Upper lobe of left lung (tissue), 6 donors: ENCODE measurements around the gene MON1A. TPM values are rescaled to one million over a fixed set of nuclear protein-coding genes. Genes with fewer than 3 reads are reported as not detected.
"Not testable (repeated sequence)": the region's sequence is repeated elsewhere in the genome, so short reads cannot be mapped to it uniquely, and the experiment has no call there.

ENCODE experiments used
- ATAC-seq, 2 donors: fragments of 200-7000 bp; cut with Tn5 transposase; one replicate each; pipeline ENCODE4 v1.9.1; 2022; ENCODE audit warnings: mild to moderate bottlenecking in 2 of 2, moderate library complexity in 2 of 2; ENCODE audit not compliant: low FRiP score in 2 of 2
- DNase-seq, 2 donors: peaks; one replicate each; pipeline ENCODE4 v3.0.0-alpha.2; 2019 to 2020
- H3K27ac ChIP-seq, 4 donors: fragments of 200-600 bp; sonication (generic); one replicate each; pipeline ENCODE4 v1.5.1; 2016 to 2019
- H3K27me3 ChIP-seq, 4 donors: fragments of 200-600 bp; sonication (generic); one replicate each; pipeline ENCODE4 v1.5.1; 2017 to 2019
- H3K36me3 ChIP-seq, 4 donors: fragments of 200-600 bp; sonication (generic); one replicate each; pipeline ENCODE4 v1.5.1; 2016 to 2019
- H3K4me1 ChIP-seq, 4 donors: fragments of 200-600 bp; sonication (generic); one replicate each; pipeline ENCODE4 v1.5.1; 2018 to 2019
- H3K4me3 ChIP-seq, 4 donors: fragments of 200-600 bp; sonication (generic); one replicate each; pipeline ENCODE4 v1.5.1; 2017 to 2019; ENCODE audit warnings: mild to moderate bottlenecking in 2 of 4, moderate library complexity in 1 of 4
- H3K9me3 ChIP-seq, 4 donors: fragments of 200-600 bp; sonication (generic); one replicate each; pipeline ENCODE4 v1.5.1; 2018 to 2019
- CTCF ChIP-seq, 6 experiments: fragments of 450-650 bp in 4 of 6; fragments of 200-600 bp in 2 of 6; sonication (generic) in 2 of 6; IDR thresholded peaks; one replicate each; pipeline ENCODE4 v1.5.1; 2016 to 2019; ENCODE audit warnings: antibody characterized with exemption in 6 of 6
- EP300 ChIP-seq, 4 donors: sonication (generic); formaldehyde crosslinking; IDR thresholded peaks; one replicate each; pipeline ENCODE4 v1.5.1; 2017; ENCODE audit warnings: antibody characterized with exemption in 4 of 4, control low read depth in 2 of 4
- POLR2A ChIP-seq, 4 donors: fragments of 450-650 bp; IDR thresholded peaks; one replicate each; pipeline ENCODE4 v1.5.1; 2016 to 2017; ENCODE audit warnings: antibody characterized with exemption in 4 of 4, mild to moderate bottlenecking in 2 of 4
- POLR2AphosphoS5 ChIP-seq, 2 donors: sonication (generic); formaldehyde crosslinking; IDR thresholded peaks; one replicate each; pipeline ENCODE4 v1.5.1; 2017; ENCODE audit warnings: antibody characterized with exemption in 2 of 2
- WGBS, 2 donors: methylation state at CpG; one replicate each; pipeline ENCODE4 v1.1.5; 2017 to 2018; 5-methylcytosine and 5-hydroxymethylcytosine counted together
- total RNA-seq, 6 donors: library from RNA; depleted of rRNA in 4 of 6; stranded (reverse); fragments of >200 nt in 4 of 6; gene quantifications; one replicate each; pipeline versions ENCODE4 v1.1.0 to v1.2.1, GENCODE V29; 2016 to 2021
- donor health status: DM: no; HTN: no; CAD: no; lungs with moderate emphysema.
- donor health status: DM: no; HTN: yes; CAD: no; lungs with severe emphysema.

Gene MON1A
- total RNA-seq, 6 donors from 2014 or later = 8.0 to 28.3 (median 15.0) TPM

- Histone ChIP-seq H3K36me3 (peaks cover 0 to 41% (median 23%) of the 10 kb centered on the region in 4 donors), H3K4me3 (no peak overlapping the region), H3K27me3 (no peaks in the 10 kb centered on the region), H3K27ac (no peak overlapping the region), H3K4me1 (peaks cover 23 to 28% (median 24%) of the 10 kb centered on the region in 4 donors), H3K9me3 (no peaks in the 10 kb centered on the region)
- WGBS, 2 donors = 93 to 94% methylated on average over 14 of the region's 14 CpGs
- no peak for ATAC-seq
- DNase-seq = no peak
- TF ChIP-seq POLR2A (IDR thresholded peaks at IDR 0.05) (no peak), CTCF (IDR thresholded peaks at IDR 0.05) (no peak), EP300 (IDR thresholded peaks at IDR 0.05) (no peak), POLR2AphosphoS5 (IDR thresholded peaks at IDR 0.05) (no peak)
Observed at GRCh38 chr3:49908373-49909199, 21.0 kb downstream of the MON1A start.

- TF ChIP-seq CTCF (IDR thresholded peaks at IDR 0.05) = peak; percentile 50 to 79 (median 66)
- no peak for TF ChIP-seq POLR2AphosphoS5 (IDR thresholded peaks at IDR 0.05)
- TF ChIP-seq EP300 (IDR thresholded peaks at IDR 0.05) = no peak
- TF ChIP-seq POLR2A (IDR thresholded peaks at IDR 0.05) = no peak
- peak overlapping the region; percentile 49 to 88 (median 79) for H3K27ac ChIP-seq
- ATAC-seq (peak; percentile 66 to 73), DNase-seq (peak; percentile 70 to 85)
- H3K9me3 ChIP-seq = no peaks in the 10 kb centered on the region
- H3K4me3 ChIP-seq = peak overlapping the region in 3 of 4 donors; percentile 15 to 42 (median 34)
- peaks cover 41 to 51% (median 47%) of the 10 kb centered on the region in 4 donors for H3K4me1 ChIP-seq
- 14 to 23% methylated on average over 9 to 14 of the region's 15 CpGs for WGBS, 2 donors
- H3K27me3 ChIP-seq = no peaks in the 10 kb centered on the region
- peaks cover 0 to 29% (median 16%) of the 10 kb centered on the region in 4 donors for H3K36me3 ChIP-seq
Observed at GRCh38 chr3:49906073-49906743, 23.4 kb downstream of the MON1A start.

GRCh38 chr3:49904448-49904847, 25.2 kb downstream of the MON1A start:
- Histone ChIP-seq H3K36me3 (peaks cover 0 to 11% (median 4%) of the 10 kb centered on the region in 4 donors), H3K27ac (peak overlapping the region in 3 of 4 donors; percentile 82 to 88 (median 85)), H3K4me1 (peaks cover 47 to 66% (median 59%) of the 10 kb centered on the region in 4 donors), H3K4me3 (peak overlapping the region in 1 of 4 donors; percentile 55)
- not testable (repeated sequence) for H3K27me3 ChIP-seq, ATAC-seq, H3K9me3 ChIP-seq
- DNase-seq = peak in 1 of 2 donors; percentile 67
- WGBS, 2 donors = 93 to 96% methylated on average over 9 to 13 of the region's 13 CpGs

- peak; percentile 87 to 90 for ATAC-seq
- Histone ChIP-seq H3K9me3 (no peaks in the 10 kb centered on the region), H3K36me3 (peaks cover 0 to 4% (median 1%) of the 10 kb centered on the region in 4 donors), H3K27me3 (no peaks in the 10 kb centered on the region), H3K27ac (peak within 1 kb of the TSS; percentile 66 to 88 (median 84)), H3K4me1 (peaks cover 47 to 66% (median 59%) of the 10 kb centered on the region in 4 donors), H3K4me3 (peak within 1 kb of the TSS; percentile 34 to 55 (median 46))
- peak; percentile 93 to 98 for DNase-seq
- WGBS, 2 donors = 33 to 64% methylated on average over 23 to 41 of the region's 65 CpGs
- TF ChIP-seq EP300 (IDR thresholded peaks at IDR 0.05) (no peak), POLR2AphosphoS5 (IDR thresholded peaks at IDR 0.05) (peak in 1 of 2 donors; percentile 66), CTCF (IDR thresholded peaks at IDR 0.05) (peak in 2 of 6 experiments; percentile 8 to 42), POLR2A (IDR thresholded peaks at IDR 0.05) (peak in 3 of 4 donors; percentile 54 to 84 (median 58))
Observed at GRCh38 chr3:49903451-49904424, 25.9 kb downstream of the MON1A start, which contains the start of gene MST1R. Gene MST1R, minus strand, starts transcription at chr3:49903873. Its CDS starts 264 bp downstream, at chr3:49903609.
